Measurements from ENCODE around the gene C3. TPM values are rescaled to one million over a fixed set of nuclear protein-coding genes. Genes with fewer than 3 reads are reported as not detected.

C3 gene
- total and polyA plus RNA-seq, 2 of the 13 experiments (the other 11 are each of a cell fraction or from before 2014, with no cell fraction given): 1,455 to 6,272 TPM

DNA sequence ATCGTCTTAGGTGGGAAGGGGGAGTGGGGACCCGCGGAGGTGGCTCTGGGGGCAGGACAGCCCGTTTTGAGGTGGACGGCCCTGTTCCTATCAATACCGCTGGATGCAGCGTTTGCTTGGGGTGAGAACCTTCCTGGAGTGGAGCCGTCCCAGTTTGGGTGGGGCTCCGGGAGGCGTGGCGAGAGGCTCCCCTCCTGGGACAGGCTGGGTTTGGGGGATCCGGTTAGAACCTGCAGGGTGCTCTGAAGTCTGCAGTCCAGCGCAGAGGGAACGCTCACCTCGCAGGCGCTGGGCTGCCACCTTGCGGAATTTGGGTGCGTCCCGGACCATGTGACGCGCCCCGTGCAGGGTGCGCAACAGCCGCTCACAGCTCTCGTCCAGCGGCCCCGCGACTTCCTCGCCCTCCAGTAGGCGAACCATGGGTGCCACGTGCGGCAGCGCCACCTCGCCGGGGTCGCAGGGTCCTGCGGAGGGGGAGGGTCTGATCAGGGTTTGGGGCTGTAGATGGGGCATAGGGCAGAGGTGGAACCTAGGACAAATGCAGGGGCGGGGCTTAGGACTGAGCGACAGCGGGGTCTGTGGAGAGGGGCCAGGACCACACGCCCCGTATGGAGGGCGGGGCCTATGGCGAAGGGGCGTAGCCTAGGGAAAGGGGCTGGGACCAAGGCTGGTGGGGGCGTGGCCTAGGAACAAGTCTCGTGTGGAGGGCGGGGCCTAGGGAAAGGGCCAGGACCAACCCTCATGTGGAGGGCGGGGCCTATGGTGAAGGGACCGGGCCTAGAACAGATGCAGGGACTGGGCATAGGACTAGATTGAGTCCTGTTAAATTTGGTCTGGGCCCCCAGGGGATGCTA, 33.0 kb upstream of the C3 start (continued):
- TF ChIP-seq, protein P1, sequence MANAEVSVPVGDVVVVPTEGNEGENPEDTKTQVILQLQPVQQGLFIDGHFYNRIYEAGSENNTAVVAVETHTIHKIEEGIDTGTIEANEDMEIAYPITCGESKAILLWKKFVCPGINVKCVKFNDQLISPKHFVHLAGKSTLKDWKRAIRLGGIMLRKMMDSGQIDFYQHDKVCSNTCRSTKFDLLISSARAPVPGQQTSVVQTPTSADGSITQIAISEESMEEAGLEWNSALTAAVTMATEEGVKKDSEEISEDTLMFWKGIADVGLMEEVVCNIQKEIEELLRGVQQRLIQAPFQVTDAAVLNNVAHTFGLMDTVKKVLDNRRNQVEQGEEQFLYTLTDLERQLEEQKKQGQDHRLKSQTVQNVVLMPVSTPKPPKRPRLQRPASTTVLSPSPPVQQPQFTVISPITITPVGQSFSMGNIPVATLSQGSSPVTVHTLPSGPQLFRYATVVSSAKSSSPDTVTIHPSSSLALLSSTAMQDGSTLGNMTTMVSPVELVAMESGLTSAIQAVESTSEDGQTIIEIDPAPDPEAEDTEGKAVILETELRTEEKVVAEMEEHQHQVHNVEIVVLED (CRISPR knock-in tag; IDR thresholded peaks at IDR 0.05; ENCODE audit: borderline replicate concordance): peak; percentile 73; the same call in 1 of the 2 replicates
- TF ChIP-seq SRY (CRISPR knock-in tag; IDR thresholded peaks at IDR 0.05) (no peak; the same call in none of the 2 replicates), ZNF432 (CRISPR knock-in tag; IDR thresholded peaks at IDR 0.05; ENCODE audit: borderline replicate concordance) (no peak), FOXA1 (IDR thresholded peaks at IDR 0.05) (no peak), FOXA1 (CRISPR knock-in tag; IDR thresholded peaks at IDR 0.05) (peak; percentile 42; the same call in 1 of the 2 replicates), MED8 (CRISPR knock-in tag; IDR thresholded peaks at IDR 0.05; ENCODE audit: insufficient replicate concordance) (no peak), FOSL2 (CRISPR knock-in tag; IDR thresholded peaks at IDR 0.05) (no peak; the same call in none of the 2 replicates), SP5 (CRISPR knock-in tag; IDR thresholded peaks at IDR 0.05; ENCODE audit: borderline replicate concordance, low read depth) (peak; percentile 42; the same call in 1 of the 2 replicates)
- TF ChIP-seq, protein P2, sequence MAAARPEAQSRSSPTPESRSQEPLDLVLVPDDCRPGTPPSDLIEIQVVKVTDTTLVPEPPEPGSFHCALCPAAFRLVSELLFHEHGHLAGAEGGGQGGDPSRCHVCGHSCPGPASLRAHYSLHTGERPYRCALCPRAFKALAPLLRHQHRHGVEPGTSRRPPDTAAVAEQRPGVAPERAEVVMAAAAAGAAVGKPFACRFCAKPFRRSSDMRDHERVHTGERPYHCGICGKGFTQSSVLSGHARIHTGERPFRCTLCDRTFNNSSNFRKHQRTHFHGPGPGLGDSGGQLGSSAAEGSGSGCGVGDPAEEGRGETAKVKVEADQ (CRISPR knock-in tag; IDR thresholded peaks at IDR 0.05; ENCODE audit: borderline replicate concordance): peak; percentile 91
- TF ChIP-seq, protein P3, sequence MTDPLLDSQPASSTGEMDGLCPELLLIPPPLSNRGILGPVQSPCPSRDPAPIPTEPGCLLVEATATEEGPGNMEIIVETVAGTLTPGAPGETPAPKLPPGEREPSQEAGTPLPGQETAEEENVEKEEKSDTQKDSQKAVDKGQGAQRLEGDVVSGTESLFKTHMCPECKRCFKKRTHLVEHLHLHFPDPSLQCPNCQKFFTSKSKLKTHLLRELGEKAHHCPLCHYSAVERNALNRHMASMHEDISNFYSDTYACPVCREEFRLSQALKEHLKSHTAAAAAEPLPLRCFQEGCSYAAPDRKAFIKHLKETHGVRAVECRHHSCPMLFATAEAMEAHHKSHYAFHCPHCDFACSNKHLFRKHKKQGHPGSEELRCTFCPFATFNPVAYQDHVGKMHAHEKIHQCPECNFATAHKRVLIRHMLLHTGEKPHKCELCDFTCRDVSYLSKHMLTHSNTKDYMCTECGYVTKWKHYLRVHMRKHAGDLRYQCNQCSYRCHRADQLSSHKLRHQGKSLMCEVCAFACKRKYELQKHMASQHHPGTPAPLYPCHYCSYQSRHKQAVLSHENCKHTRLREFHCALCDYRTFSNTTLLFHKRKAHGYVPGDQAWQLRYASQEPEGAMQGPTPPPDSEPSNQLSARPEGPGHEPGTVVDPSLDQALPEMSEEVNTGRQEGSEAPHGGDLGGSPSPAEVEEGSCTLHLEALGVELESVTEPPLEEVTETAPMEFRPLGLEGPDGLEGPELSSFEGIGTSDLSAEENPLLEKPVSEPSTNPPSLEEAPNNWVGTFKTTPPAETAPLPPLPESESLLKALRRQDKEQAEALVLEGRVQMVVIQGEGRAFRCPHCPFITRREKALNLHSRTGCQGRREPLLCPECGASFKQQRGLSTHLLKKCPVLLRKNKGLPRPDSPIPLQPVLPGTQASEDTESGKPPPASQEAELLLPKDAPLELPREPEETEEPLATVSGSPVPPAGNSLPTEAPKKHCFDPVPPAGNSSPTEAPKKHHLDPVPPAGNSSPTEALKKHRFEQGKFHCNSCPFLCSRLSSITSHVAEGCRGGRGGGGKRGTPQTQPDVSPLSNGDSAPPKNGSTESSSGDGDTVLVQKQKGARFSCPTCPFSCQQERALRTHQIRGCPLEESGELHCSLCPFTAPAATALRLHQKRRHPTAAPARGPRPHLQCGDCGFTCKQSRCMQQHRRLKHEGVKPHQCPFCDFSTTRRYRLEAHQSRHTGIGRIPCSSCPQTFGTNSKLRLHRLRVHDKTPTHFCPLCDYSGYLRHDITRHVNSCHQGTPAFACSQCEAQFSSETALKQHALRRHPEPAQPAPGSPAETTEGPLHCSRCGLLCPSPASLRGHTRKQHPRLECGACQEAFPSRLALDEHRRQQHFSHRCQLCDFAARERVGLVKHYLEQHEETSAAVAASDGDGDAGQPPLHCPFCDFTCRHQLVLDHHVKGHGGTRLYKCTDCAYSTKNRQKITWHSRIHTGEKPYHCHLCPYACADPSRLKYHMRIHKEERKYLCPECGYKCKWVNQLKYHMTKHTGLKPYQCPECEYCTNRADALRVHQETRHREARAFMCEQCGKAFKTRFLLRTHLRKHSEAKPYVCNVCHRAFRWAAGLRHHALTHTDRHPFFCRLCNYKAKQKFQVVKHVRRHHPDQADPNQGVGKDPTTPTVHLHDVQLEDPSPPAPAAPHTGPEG (CRISPR knock-in tag; IDR thresholded peaks at IDR 0.05): no peak
- TF ChIP-seq, protein P4, sequence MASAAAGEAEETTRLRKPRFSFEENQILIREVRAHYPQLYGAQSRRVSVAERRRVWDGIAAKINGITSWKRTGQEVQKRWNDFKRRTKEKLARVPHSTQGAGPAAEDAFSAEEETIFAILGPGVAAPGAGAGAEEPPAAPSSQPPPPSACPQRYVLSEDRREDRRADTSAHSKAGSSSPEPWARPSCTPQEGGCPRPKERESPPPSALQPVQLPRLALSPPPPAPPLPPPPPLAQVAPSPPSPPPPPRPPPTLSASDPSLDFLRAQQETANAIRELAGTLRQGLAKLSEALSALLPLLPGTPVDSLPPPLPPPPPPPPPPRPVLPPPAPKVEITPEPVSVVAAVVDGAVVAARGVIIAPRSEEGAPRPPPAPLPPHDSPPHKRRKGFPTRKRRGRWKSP (CRISPR knock-in tag; IDR thresholded peaks at IDR 0.05): peak; percentile 92
- TF ChIP-seq, protein P5, sequence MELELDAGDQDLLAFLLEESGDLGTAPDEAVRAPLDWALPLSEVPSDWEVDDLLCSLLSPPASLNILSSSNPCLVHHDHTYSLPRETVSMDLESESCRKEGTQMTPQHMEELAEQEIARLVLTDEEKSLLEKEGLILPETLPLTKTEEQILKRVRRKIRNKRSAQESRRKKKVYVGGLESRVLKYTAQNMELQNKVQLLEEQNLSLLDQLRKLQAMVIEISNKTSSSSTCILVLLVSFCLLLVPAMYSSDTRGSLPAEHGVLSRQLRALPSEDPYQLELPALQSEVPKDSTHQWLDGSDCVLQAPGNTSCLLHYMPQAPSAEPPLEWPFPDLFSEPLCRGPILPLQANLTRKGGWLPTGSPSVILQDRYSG (CRISPR knock-in tag; IDR thresholded peaks at IDR 0.05): no peak
- TF ChIP-seq, protein P6, sequence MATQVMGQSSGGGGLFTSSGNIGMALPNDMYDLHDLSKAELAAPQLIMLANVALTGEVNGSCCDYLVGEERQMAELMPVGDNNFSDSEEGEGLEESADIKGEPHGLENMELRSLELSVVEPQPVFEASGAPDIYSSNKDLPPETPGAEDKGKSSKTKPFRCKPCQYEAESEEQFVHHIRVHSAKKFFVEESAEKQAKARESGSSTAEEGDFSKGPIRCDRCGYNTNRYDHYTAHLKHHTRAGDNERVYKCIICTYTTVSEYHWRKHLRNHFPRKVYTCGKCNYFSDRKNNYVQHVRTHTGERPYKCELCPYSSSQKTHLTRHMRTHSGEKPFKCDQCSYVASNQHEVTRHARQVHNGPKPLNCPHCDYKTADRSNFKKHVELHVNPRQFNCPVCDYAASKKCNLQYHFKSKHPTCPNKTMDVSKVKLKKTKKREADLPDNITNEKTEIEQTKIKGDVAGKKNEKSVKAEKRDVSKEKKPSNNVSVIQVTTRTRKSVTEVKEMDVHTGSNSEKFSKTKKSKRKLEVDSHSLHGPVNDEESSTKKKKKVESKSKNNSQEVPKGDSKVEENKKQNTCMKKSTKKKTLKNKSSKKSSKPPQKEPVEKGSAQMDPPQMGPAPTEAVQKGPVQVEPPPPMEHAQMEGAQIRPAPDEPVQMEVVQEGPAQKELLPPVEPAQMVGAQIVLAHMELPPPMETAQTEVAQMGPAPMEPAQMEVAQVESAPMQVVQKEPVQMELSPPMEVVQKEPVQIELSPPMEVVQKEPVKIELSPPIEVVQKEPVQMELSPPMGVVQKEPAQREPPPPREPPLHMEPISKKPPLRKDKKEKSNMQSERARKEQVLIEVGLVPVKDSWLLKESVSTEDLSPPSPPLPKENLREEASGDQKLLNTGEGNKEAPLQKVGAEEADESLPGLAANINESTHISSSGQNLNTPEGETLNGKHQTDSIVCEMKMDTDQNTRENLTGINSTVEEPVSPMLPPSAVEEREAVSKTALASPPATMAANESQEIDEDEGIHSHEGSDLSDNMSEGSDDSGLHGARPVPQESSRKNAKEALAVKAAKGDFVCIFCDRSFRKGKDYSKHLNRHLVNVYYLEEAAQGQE (IDR thresholded peaks at IDR 0.05; ENCODE audit: borderline replicate concordance in 1 of 2, low read depth in 1 of 2, low read length in 2 of 2): no peak
